Measurements from ENCODE around the gene G0S2. TPM values are rescaled to one million over a fixed set of nuclear protein-coding genes. Genes with fewer than 3 reads are reported as not detected.

The G0S2 gene
- total RNA-seq, 1 experiment from 2014 or later: 0.35 TPM

DNA sequence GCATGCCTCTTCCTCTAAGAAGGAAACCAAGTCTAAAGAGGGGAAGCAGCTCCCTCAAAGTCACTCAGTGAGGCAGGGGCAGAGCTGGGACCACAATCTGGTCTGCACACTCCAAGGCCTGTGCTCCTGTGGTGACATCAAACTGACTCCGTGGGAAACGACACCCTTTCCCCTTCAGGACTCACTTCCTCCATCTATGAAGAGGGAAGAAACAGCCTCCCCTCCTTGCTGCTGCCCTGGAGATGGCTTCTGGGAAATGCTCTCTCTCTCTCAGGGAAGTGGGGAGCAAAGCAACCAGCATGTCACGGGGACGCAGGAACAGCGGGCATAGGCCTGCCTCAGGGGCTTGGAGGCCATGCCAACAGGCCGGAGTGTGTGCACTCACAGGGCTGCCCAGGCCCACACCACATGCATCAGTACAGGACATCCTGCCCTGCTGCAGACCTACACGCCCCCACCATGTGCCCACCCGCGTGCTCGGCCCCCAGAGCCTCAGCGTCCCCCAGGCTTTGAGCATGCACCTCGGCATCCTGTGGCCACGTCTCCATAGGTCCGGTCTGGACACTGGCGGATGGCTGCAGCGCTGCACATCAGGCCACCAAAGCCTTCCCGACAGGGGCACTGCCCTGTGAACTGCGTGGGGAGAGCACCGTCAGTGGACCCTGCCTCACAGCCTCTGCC, 48.7 kb upstream of the G0S2 start:
- H3K79me1 ChIP-seq (ENCODE audit: insufficient read depth, low read depth, low read length, poor library complexity, severe bottlenecking): no peaks in the 10 kb centered on the region
- no peak overlapping the region for H2AFZ ChIP-seq (ENCODE audit: low read length)
- H3K4me1 ChIP-seq (ENCODE audit: insufficient read depth, low read length): no peaks in the 10 kb centered on the region; the same call in 1 of the 2 replicates
- H2BK20ac ChIP-seq (ENCODE audit: low read depth, low read length, poor library complexity, severe bottlenecking): no peak overlapping the region
- H3K27ac ChIP-seq (ENCODE audit: insufficient read length, low read depth, low read length): no peak overlapping the region
- Mint-ChIP-seq H3K27ac (no peak overlapping the region), H3K9me3 (no peaks in the 10 kb centered on the region), H3K36me3 (ENCODE audit: insufficient read depth in 1 of 3, low read depth in 3 of 3) (no peaks in the 10 kb centered on the region; a peak in 1 of 7 replicates), H3K4me1 (peaks cover 29 to 35% of the 10 kb centered on the region in 2 experiments), H3K27me3 (ENCODE audit: low read depth) (peaks cover 7% of the 10 kb centered on the region), H3K4me3 (no peak overlapping the region)
- H3K27me3 ChIP-seq (ENCODE audit: insufficient read depth, low read length): no peaks in the 10 kb centered on the region
- DNase-seq: no peak
- no peak overlapping the region for H2BK12ac ChIP-seq (ENCODE audit: insufficient read length, low read depth, low read length)
- no peak overlapping the region; the same call in 1 of the 2 replicates for H3K14ac ChIP-seq (ENCODE audit: insufficient read depth, low read length)
- H3K23ac ChIP-seq (ENCODE audit: insufficient read length, low read depth, low read length): no peak overlapping the region
- H3K56ac ChIP-seq (ENCODE audit: insufficient read length, low read depth, low read length): no peak overlapping the region
- no peak overlapping the region for H2BK15ac ChIP-seq (ENCODE audit: low read depth, low read length)
- H3K4me2 ChIP-seq (ENCODE audit: insufficient read depth, insufficient read length, low read length): no peak overlapping the region
- no peak for TF ChIP-seq CTCF (conservative IDR thresholded peaks at IDR 0.05)
- H4K8ac ChIP-seq (replicated peaks; ENCODE audit: insufficient read length, low read depth, low read length): no peak overlapping the region
- no peaks in the 10 kb centered on the region for H3K23me2 ChIP-seq (ENCODE audit: insufficient read length, low read depth, low read length, poor library complexity, severe bottlenecking)
- H4K91ac ChIP-seq (ENCODE audit: insufficient read length, low read depth, low read length): no peak overlapping the region
- H3K18ac ChIP-seq (ENCODE audit: insufficient read length, low read depth, low read length): no peak overlapping the region
- H3K9ac ChIP-seq (ENCODE audit: extremely low read depth, insufficient read length, low read length): no peak overlapping the region
- H3K79me2 ChIP-seq (ENCODE audit: insufficient read depth, low read length): no peaks in the 10 kb centered on the region
- no peaks in the 10 kb centered on the region for H3K9me3 ChIP-seq (ENCODE audit: control insufficient read depth, low read depth, low read length)
- no peak overlapping the region for H2BK5ac ChIP-seq (ENCODE audit: insufficient read length, low read length)
- H3T11ph ChIP-seq (ENCODE audit: low read length): no peak overlapping the region
- H2AK5ac ChIP-seq (ENCODE audit: insufficient read length, low read length): no peak overlapping the region
- no peak overlapping the region for H4K5ac ChIP-seq (ENCODE audit: insufficient read length, low read depth, low read length)
- no CpG with 5 or more reads among the region's 19 CpGs for WGBS (ENCODE audit: extremely low coverage, insufficient read length, low lambda C conversion rate)
- no peaks in the 10 kb centered on the region for H4K20me1 ChIP-seq (ENCODE audit: control insufficient read depth, insufficient read depth, insufficient read length)
- H3K4ac ChIP-seq (ENCODE audit: low read depth, low read length): no peak overlapping the region; the same call in 1 of the 2 replicates
- no peak overlapping the region for H2BK120ac ChIP-seq (ENCODE audit: low read depth, low read length, poor library complexity, severe bottlenecking)
